AG08395 (cell line): ENCODE data around the gene SLC26A9.

Experiments used
- DNase-seq: peaks from one replicate; pipeline ENCODE4 v3.0.0; 2012; ENCODE audit warnings: mixed read lengths, low spot score

The SLC26A9 gene

DNA sequence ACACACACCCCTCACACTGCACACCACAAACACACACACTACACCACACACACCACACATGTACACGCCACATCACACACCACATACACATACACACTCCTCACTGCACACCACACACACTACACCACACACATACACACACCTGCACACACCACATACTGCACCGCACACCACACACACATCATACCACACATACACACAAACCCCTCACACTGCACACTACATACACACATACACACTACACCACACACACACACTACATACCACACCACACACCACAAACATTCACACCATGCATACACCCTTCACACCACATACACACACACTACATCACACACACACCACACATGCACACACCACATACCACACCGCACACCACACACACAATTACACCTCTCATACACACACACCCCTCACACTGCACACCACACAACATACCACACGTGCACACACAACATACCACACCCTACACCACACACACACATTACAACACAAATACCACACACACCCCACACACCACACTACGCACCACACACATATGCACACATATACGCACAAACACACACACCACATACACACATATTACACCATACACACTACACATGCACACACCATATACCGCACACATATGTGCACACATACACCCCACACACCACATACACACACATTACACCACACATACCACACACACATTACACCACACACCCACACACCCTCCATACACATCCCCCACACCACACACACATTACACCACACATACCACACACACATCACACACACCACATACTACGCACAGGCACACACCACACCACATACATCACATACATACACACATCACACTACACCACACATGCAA, 30.3 kb upstream of the SLC26A9 start:
- DNase-seq, result no peak

- no peak for DNase-seq
Observed at GRCh38 chr1:205972491-205973168, 29.4 kb upstream of the SLC26A9 start.

GRCh38 chr1:205972081-205972480, 28.8 kb upstream of the SLC26A9 start:
- no peak for DNase-seq

DNA sequence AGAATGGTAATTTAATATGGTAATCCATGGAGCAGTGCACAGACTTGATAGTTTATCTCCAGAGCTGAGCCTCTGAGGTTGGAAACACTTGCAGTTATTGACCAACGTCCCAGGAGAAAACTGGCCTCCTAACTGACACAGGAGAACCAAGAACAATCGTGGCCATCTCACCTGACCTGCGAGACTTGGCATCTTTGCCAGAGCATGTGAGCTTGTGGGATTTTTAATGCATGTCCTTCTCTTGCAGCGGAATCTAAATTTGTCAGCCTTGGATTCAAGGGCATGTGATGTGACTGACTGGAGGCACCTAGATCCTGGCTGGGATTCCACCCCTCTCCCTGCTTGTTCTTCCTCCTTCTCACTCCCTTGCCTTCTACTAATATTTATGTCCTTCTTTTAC, 27.8 kb upstream of the SLC26A9 start:
- DNase-seq, result no peak

DNA sequence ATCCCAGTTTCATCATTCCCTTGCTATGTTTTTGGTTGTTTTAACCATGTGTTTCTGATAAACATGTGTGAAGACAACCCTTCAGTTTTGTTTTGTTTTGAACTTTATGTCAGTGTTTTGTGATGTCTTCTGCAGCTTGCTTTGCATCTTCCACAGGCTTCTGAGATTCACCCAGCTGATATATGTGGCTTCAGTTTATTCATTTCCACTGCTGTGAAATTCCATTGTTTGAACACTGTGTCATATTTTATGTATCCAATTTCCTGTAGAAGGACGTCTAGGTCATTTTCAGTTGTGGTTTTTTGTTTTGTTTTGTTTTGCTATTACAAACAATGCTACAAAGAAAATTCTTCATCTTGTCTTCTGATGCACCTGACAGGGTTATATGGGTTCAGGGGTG, 27.2 kb upstream of the SLC26A9 start:
- peak; percentile 36 for DNase-seq

DNA sequence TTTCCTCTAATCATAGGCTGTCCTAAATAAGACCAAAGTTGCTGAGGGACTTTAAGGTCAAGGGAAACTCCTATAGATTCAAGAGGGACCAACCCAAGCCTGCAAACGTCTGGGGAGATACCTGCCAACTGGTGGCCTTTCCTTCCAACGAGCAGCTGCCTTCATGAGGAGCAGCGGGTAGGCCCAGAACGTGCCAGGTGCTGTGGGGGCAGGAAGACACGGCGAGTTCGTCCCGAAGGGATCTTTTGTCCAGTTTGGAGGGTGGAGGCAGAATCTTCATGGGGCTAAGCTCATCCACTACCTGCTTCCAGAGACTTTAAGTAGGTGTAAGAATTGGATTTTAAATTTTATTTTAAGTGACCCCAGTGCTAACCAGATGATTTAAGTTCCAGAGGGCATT, 26.0 kb upstream of the SLC26A9 start:
- no peak for DNase-seq

DNA sequence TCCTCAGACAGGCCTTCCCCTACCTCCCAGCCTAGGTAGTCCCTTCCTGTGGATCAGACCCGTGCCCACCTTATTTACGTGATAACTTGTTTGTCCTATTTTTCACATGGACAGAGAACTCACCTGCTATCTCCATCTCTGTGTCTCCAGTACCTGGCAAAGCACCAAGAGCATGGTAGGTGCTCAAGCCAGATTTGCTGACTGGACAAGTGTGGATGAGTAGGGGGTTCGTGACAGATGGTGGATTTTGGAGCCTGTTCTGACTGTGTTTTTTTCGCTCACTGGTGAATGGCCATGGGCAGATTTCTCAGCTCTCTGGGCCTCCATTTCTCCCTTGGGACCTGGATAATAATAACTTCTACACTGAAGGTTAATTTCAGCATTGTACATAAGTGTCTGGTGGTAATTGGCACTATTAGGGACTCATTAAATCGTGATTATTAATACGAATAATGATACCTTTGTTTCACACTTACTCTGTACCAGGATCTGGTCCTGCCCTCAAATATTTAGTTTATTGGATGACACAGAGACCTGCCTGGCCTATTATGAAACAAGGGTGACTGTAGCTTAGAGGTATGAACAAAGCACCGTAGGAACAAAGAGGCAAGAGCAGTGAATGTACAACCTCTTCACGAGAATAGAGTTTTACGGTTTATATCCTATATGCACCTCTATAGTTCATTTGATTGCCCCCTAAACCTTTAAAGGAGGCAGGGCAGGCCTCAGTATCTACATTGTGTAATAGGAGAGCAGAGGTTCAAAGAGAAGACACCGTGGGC, 24.5 kb upstream of the SLC26A9 start:
- DNase-seq, result no peak

GRCh38 chr1:205965036-205965884, 22.0 kb upstream of the SLC26A9 start:
- no peak for DNase-seq

DNA sequence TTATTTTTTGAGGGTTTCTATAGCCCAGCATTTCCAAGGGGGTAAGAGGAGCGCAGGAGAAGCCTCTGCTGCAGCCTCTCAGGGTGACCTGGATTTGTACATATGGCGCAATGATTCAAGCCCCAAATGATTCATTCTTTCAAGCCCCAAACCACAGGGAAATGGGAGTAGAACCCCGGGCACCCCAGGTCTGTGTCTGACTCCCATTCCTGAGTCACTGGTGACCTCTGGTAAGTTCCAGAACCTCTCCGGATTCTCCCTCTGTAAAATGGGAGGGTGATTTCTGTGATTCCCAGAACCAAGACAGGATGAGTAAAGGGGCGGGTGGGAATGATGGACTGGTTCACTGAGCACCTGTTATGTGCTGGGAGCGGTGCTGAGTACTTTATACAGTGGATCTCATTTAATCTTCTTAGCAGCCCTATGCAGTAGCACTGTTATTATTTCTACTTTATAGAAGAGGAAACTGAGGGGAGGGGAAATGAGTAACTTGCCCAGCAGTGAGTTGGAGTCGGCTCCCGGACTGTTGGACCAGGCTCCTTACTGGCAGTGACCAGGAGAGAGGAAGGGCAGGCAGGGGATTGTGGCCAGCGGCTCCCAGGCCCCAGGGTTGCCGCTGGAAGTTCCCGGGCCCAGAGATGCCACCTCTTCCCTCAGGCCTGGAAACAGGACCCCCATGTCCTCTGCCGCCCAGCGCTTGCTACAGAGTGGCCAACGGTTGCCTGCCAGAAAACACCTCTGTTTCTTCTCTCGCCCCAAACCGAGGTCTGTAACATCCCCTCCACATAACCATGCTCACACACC, 20.3 kb upstream of the SLC26A9 start:
- DNase-seq, result peak; percentile 87

- peak; percentile 25 for DNase-seq
Observed at GRCh38 chr1:205962821-205963221, 19.6 kb upstream of the SLC26A9 start.

DNA sequence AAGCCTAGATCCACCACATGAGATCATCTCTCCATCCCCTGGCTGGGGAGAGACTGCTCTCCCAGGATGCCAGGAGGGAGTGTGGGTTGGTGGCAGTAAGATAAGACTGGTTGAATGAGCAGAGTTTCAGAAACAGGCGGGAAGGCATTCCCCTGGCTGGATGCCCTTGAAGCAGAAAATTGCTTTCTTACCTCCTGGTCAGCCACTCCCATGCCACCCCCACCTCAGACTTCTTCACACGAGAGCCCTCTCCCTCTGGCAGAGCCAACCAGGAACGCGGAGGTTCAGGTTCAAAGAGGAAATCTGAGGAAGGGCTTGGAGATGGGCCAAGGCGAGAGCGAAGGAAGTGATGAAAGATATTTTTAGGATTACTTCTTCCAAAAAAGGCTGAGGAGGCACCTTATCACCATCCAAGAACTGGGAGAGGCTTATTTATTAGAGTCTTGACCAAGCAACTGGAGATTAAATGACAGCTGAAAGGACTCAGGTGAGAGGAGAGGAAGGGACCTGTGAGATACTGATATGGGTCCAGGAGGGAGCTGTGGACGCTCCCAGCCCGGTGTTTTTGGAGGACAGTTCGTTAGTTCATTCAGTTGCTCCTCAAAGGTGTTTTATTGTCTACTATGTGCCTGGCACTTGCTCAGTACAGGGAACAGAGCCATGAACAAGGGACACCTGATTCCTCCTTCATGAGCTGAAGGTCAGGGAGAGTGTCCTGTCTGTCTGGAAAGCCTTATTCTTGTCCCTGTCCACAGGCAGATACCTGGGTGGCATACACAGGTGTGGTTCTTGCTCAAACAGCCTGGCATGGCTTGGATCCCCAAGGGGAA, 18.9 kb upstream of the SLC26A9 start:
- DNase-seq, result no peak

DNA sequence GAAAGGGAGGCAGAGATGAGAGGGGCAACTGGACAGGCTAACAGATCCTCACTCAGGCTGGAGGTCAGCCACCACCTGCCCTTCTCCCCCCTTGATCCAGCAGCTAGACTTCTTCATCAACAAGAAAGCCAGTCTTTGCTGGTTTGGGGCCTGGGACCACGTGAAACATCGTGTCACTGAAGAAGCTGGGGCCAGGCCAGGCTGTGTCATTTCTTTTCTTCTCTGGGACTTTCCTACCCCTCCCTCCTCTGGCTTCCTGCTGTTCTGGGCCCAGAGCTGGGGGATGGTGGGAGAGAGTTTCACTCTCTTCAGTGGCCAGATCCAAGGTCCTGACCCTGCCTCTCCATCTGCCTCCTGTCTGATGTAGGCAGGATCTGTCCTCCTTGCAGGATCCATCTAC, 18.1 kb upstream of the SLC26A9 start:
- peak; percentile 18 for DNase-seq

- DNase-seq, result no peak
Observed at GRCh38 chr1:205959789-205960188, 16.5 kb upstream of the SLC26A9 start.

DNA sequence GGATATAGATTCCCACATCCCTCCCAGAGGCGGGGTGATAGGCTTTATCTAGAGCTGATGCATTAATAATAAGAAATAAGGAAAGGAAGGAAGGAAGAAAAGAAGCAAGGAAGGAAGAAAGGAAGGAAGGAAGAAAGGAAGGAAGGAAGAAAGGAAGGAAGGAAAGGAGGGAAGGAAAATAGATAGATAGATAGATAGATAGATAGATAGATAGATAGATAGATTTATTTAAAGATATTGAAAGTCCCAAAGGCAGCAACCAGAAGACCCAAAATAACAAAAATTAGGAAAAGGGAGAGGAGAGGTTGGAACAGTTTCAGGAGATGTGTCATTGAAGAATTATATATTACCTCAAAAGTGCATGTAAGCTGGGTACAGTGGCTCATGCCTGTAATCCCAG, 12.2 kb upstream of the SLC26A9 start:
- no peak for DNase-seq

DNA sequence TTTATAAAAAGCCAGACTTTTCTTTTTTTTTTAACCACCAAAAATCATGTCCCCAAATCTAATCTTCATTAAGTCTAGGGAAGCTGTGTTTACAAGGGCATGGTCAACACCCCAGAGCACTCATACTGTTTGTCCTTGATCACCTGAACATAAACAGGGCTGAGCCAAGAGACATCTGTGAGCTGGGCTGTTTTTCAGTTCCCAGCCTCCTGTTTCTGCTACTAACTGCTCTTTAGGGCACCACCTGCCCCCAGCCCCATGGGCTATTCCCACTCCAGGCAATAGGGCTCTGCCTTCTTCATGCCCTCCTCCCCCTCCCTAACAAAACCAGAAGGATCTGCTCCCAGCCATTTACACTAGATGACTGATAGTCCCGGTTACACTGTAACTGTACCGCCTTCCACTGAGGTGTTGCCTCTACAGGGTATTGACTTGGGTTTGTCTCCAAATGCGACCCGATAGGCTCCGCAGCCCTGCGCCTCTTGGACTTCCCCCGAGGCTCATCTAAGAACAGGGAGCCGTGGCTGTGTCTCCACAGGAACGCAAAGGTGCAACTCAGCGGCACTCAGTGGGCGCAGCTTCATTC, 11.7 kb upstream of the SLC26A9 start:
- no peak for DNase-seq

DNA sequence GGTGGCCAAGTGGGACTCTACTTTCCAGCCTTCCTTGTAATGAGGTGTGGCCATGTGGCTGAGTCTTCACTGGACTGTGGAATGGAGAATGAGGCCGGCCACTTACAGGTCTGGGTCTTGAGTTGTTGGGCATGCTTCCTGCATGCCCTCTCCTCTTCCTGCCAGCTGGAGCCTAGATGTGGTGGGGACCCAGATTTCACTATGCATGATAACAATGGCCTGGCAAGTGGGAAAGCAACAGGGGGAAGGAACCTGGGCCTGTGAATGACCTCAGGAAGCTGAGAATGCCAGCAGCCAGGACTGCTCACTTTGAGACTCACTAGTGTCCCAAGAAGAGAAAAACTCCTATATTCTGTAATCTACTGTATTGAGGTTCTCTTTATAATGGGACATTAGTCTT, 8.5 kb upstream of the SLC26A9 start:
- no peak for DNase-seq

DNA sequence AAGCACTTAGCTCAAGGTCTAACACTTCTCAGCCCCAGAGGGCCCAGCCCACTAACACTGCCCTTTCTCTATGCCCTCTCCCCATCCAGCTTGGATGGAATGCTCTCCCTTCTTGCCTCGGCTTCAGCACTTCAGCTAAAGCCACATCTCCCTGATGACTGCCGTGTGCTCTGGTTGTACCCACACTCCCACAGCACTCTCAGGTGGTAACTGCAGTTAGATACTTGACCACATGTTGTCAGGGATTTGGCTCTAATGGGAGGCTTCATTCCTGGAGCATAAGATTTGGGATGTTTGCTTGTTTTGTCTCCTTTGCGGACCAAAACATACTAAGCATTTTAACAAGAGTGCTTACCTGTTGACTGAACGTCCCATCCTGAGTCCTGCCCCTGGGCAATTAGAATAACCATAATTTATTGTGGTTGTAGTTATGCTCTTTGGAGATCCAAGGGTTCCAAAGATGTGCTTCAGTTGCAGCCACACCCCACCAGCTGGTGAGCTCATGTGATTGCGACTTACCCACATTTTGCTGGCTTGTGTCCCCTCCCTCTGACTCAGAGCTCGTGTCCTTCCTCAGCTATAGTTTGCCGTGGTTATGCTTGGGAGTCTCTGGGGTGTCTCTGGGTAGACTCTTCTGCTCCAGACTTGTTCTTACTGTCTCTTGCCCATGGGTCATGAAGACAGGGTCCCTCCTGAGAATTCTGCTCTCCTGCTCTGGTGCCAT, 7.7 kb upstream of the SLC26A9 start:
- DNase-seq, result peak; percentile 91

DNA sequence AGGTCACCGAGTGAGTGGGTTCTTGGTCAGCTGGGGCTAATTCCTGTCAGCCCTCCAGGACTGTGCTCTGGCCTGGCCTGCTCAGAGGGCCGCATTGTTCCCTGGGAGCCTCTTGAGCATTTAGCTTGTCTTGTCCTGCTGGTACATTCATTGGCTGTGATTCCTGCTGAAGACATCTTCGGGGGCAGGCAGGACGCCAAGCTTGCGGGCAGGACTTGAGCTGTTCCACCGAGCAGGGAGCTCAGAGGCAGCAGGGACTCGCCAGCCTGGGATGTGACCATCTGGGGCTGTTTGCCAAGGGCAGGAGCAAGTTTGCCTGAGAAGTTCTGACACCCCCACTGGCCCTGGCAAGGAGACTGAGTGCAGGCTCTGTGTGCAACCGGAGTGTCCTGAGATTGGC, 7.0 kb upstream of the SLC26A9 start:
- DNase-seq, result peak; percentile 94

GRCh38 chr1:205949753-205950152, 6.5 kb upstream of the SLC26A9 start:
- DNase-seq, result no peak
